Left lung (tissue), 10 donors: ENCODE results near the gene CDKN3. TPM values are rescaled to one million over a fixed set of nuclear protein-coding genes. Genes with fewer than 3 reads are reported as not detected.
"Not testable (repeated sequence)": the region's sequence is repeated elsewhere in the genome, so short reads cannot be mapped to it uniquely, and the experiment has no call there.

Experiments used
- ATAC-seq: fragments of 200-7000 bp; cut with Tn5 transposase; one replicate; pipeline ENCODE4 v1.9.1; 2020; ENCODE audit warnings: moderate library complexity
- DNase-seq, 4 donors: peaks; one replicate each; pipeline ENCODE4 v3.0.0-alpha.2; 2013 to 2020
- H3K27ac ChIP-seq, 2 donors: fragments of 200-600 bp; sonication (generic) in 1 of 2; one replicate each; pipeline versions ENCODE4 v1.5.0 to v1.8.0; 2020 to 2021
- H3K27me3 ChIP-seq, 2 donors: fragments of 200-600 bp; sonication (generic) in 1 of 2; one replicate each; pipeline versions ENCODE4 v1.5.0 to v1.8.0; 2020 to 2021
- H3K36me3 ChIP-seq, 2 donors: fragments of 200-600 bp; sonication (generic) in 1 of 2; one replicate each; pipeline versions ENCODE4 v1.5.0 to v1.8.0; 2020 to 2021
- H3K4me1 ChIP-seq, 2 donors: fragments of 200-600 bp; one replicate each; pipeline ENCODE4 v1.8.0; 2021
- H3K4me3 ChIP-seq, 2 donors: fragments of 200-600 bp; sonication (generic) in 1 of 2; one replicate each; pipeline versions ENCODE4 v1.5.0 to v1.8.0; 2020 to 2021; ENCODE audit warnings: mild to moderate bottlenecking in 1 of 2
- H3K9me3 ChIP-seq, 2 donors: fragments of 200-600 bp; sonication (generic) in 1 of 2; one replicate each; pipeline versions ENCODE4 v1.5.0 to v1.8.0; 2020 to 2021
- intact Hi-C, 2 donors: fragments of 100-400 bp; cut with DNase I; formaldehyde crosslinking; loops; one replicate each; pipeline versions ENCODE4 v1.11.2 to v1.14.2; 2022
- polyA plus RNA-seq, 6 donors: library from polyadenylated mRNA; unstranded; fragments of 120-200 nt; gene quantifications; one replicate each; pipeline ENCODE4 v1.2.1, GENCODE V29; 2013; ENCODE audit not compliant: insufficient read length in 6 of 6
- total RNA-seq, 2 donors: library from RNA; stranded (reverse); fragmentation: NEBNext Ultra II Directional; extraction: Animal tissue kit (Norgen Biotek cat#: 25700); gene quantifications; one replicate each; pipeline ENCODE4 v1.2.1, GENCODE V29; 2021
- TF ChIP-seq, protein P1 (sequence below), 2 donors: fragments of 200-600 bp; sonication (generic) in 1 of 2; IDR thresholded peaks; one replicate each; pipeline versions ENCODE4 v1.5.0 to v1.8.0; 2021; ENCODE audit warnings: antibody characterized with exemption in 2 of 2
- donor health status: DM: no; HTN: yes; CAD: no.
- donor health status: DM: no; HTN: no; CAD: no.

CDKN3 gene
- total and polyA plus RNA-seq, 8 donors, result 2.7 to 38.7 (median 20.2) TPM

DNA sequence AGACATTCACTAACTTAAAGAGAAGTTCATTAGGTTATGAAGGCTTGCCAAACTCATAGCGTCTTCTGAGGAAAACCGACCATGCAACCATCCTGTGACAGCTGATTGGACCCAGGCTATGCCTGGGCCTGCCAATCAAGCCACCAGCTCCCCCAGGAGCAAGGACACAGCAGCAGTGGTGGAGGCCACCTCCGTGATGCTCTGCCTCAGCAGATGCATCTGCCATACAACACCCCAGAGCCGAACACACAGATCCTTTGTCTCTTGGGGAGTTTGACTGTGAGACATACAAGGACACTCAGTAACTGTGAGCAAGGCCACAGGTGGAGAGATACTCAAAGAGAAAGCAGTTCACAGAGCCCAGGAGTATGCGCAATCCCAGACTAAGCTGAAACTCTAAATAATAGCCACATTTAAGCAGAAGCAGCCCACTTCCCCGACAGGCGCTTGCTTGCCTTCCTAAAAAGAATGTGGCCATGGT lies 54.4 kb downstream of the CDKN3 start:
- Histone ChIP-seq H3K4me3 (no peak overlapping the region), H3K9me3 (no peaks in the 10 kb centered on the region), H3K27ac (peak overlapping the region in 1 of 2 donors; percentile 58), H3K4me1 (peaks cover 6 to 31% of the 10 kb centered on the region in 2 donors), H3K36me3 (no peaks in the 10 kb centered on the region), H3K27me3 (no peaks in the 10 kb centered on the region)
- ATAC-seq, result no peak
- TF ChIP-seq, protein P1, sequence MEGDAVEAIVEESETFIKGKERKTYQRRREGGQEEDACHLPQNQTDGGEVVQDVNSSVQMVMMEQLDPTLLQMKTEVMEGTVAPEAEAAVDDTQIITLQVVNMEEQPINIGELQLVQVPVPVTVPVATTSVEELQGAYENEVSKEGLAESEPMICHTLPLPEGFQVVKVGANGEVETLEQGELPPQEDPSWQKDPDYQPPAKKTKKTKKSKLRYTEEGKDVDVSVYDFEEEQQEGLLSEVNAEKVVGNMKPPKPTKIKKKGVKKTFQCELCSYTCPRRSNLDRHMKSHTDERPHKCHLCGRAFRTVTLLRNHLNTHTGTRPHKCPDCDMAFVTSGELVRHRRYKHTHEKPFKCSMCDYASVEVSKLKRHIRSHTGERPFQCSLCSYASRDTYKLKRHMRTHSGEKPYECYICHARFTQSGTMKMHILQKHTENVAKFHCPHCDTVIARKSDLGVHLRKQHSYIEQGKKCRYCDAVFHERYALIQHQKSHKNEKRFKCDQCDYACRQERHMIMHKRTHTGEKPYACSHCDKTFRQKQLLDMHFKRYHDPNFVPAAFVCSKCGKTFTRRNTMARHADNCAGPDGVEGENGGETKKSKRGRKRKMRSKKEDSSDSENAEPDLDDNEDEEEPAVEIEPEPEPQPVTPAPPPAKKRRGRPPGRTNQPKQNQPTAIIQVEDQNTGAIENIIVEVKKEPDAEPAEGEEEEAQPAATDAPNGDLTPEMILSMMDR (IDR thresholded peaks at IDR 0.05), result no peak
- no peak for DNase-seq
- intact Hi-C loops, result no loop called here

DNA sequence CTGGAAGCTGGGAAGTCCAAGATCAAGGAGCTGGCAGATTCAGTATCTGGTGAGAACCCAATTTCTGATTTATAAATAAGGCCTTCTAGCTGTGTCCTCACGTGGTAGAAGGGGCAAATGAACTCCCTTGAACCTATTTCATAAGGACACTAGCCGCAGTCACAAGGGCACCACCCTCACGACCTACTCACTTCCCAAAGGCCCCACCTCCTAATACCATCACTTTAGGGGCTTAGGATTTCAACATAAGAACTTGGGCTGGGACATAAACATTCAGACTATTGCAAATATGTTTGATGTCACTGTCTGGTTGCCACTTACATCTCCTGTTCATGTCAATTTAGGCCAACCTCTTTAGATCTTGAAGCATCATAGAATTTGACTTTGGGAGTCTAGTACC lies 55.2 kb downstream of the CDKN3 start:
- intact Hi-C loops, result no loop called here
- TF ChIP-seq, protein P1 (IDR thresholded peaks at IDR 0.05), result no peak

DNA sequence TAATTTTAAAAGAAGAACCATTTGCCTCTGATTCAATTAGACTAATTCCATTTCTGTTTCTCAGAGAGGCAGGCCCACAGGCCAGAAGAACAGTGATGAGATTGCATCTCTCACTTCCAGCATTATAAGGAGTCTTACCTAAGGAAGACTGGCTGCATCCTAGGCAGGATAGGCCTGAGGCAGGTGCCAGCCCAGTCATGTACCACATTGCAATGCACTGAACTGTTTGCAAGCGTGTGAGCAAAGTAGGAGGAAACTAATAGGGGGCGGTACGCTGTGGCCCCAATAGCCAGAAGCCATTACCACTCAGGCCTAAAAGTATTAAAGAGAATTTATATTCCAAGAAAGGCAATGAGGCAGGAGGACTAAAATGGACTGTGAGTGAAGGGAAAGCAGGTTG lies 56.4 kb downstream of the CDKN3 start:
- peaks cover 0 to 16% of the 10 kb centered on the region in 2 donors for H3K4me1 ChIP-seq
- intact Hi-C loops, result no loop called here
- no peaks in the 10 kb centered on the region for H3K27me3 ChIP-seq
- no peaks in the 10 kb centered on the region for H3K9me3 ChIP-seq
- no peak for DNase-seq
- no peak overlapping the region for H3K27ac ChIP-seq
- no peak for ATAC-seq
- no peaks in the 10 kb centered on the region for H3K36me3 ChIP-seq
- H3K4me3 ChIP-seq, result no peak overlapping the region
- TF ChIP-seq, protein P1 (IDR thresholded peaks at IDR 0.05), result no peak

More for the DNA sequence above, 55.2 kb downstream of the CDKN3 start:
- H3K9me3 ChIP-seq, result no peaks in the 10 kb centered on the region
- H3K4me3 ChIP-seq, result no peak overlapping the region
- no peaks in the 10 kb centered on the region for H3K27me3 ChIP-seq
- H3K36me3 ChIP-seq, result no peaks in the 10 kb centered on the region
- H3K4me1 ChIP-seq, result peaks cover 0 to 23% of the 10 kb centered on the region in 2 donors
- DNase-seq (no peak), ATAC-seq (no peak)
- no peak overlapping the region for H3K27ac ChIP-seq

DNA sequence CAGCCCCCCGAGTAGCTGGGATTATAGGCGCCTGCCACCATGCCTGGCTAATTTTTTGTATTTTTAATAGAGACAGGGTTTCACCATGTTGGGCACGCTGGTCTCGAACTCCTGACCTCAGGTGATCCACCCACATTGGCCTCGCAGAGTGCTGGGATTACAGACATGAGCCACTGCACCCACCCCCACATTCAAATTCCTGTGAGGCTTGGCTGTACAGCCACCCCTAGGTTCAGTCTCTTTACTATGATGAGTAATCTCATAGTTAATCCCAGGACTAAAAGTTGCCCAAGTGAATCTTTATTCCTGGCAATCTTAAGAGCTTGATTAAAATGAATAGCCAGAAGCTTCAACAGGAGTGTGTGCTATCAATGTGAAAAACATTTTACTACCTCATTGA lies 57.2 kb downstream of the CDKN3 start:
- H3K9me3 ChIP-seq, ATAC-seq, intact Hi-C loops, H3K4me3 ChIP-seq, H3K27me3 ChIP-seq, H3K27ac ChIP-seq, H3K36me3 ChIP-seq, DNase-seq: not testable (repeated sequence)
- H3K4me1 ChIP-seq, result peaks cover 0 to 16% of the 10 kb centered on the region in 2 donors

DNA sequence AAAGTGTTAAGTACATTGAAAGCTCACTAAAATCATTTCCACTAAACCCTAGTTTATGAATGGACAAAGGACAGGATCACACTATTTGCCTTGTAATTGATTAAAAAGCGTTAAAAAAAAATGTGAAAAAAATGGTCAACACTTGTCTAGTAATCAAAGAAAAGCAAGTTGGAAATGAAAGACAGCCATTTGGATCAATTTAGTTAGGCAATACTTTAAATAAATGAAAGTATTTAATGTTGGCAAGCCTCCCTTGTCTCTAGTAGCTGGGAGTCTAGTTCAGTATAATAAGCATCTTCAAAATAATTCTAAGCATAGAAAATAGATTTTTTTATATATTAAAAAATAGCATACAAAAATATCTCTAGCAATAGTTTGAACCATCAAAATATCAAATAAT lies 58.6 kb downstream of the CDKN3 start:
- TF ChIP-seq, protein P1 (IDR thresholded peaks at IDR 0.05), result no peak
- intact Hi-C loops, result no loop called here
- H3K4me3 ChIP-seq, result no peak overlapping the region
- no peaks in the 10 kb centered on the region for H3K36me3 ChIP-seq
- ATAC-seq (no peak), DNase-seq (no peak)
- H3K9me3 ChIP-seq, result peaks cover 0 to 7% of the 10 kb centered on the region in 2 donors
- H3K4me1 ChIP-seq, result peaks cover 0 to 11% of the 10 kb centered on the region in 2 donors
- H3K27ac ChIP-seq, result no peak overlapping the region
- no peaks in the 10 kb centered on the region for H3K27me3 ChIP-seq

DNA sequence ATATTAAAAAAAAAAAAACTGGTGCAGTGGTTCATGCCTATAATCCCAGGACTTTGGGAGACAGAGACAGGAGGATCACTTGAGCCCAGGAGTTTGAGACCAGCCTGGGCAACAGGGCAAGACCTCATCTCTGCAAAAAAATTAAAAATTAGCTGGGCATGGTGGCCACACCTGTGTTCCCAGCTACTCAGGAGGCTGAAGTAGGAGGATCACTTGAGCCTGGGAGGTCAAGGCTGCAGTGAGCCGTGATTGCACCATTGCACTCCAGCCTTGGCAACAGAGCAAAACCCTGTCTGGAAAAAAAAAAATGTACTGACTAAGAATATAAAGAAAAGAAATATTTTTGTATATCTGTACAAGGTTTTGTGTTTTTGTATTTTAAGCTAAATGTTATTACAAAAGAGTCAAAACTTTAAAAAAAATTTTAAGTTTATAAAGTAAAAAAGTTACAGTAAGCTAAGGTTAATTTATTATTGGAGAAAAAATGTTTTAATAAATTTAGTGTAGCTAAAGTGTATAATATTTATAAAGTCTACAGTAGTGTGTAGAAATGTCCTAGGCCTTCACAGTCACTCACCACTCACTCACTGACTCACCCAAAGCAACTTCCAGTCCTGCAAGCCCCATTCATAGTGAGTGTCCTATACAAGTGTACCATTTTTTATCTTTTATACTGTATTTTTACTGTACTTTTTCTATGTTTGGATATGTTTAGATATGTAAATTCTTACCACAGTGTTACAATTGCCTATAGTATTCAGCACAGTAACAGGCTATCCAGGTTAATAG lies 60.2 kb downstream of the CDKN3 start:
- H3K27me3 ChIP-seq, H3K27ac ChIP-seq, DNase-seq, intact Hi-C loops, ATAC-seq, H3K4me3 ChIP-seq, H3K36me3 ChIP-seq, H3K9me3 ChIP-seq, H3K4me1 ChIP-seq: not testable (repeated sequence)
